Common myeloid progenitor, CD34-positive (primary cell): ENCODE measurements around the gene HNF1A.

ENCODE experiments used
- CTCF ChIA-PET: fragments of 350-600 bp; sonication (Branson Sonifier 250); formaldehyde crosslinking; loops from one replicate; lab custom pipeline; 2021; ENCODE audit warnings: antibody characterized with exemption; lab: Charles Lee
- POLR2A ChIA-PET: fragments of 350-600 bp; sonication (Branson Sonifier 250); formaldehyde crosslinking; loops from one replicate; lab custom pipeline; 2021; ENCODE audit warnings: antibody characterized with exemption; lab: Charles Lee
- DNase-seq, 3 donors: peaks; one replicate each; pipeline versions ENCODE4 v3.0.0 to v3.0.0-alpha.2; 2013
- H3K27ac ChIP-seq, 2 experiments: 1 replicate in 1 of 2; 2 replicates in 1 of 2; pipeline ENCODE4 v1.7.0; 2013; ENCODE audit warnings: inconsistent platforms in 2 of 2, low read length in 2 of 2, mild to moderate bottlenecking in 2 of 2, low read depth in 1 of 2, moderate library complexity in 1 of 2; ENCODE audit not compliant: severe bottlenecking in 2 of 2, insufficient read depth in 1 of 2, poor library complexity in 1 of 2
- H3K27me3 ChIP-seq, 5 experiments: replicated peaks in 2 of 5; 1 replicate in 3 of 5; 2 replicates in 2 of 5; pipeline versions ENCODE4 v1.6.1 to v1.7.0; 2013; ENCODE audit warnings: low read length in 4 of 5, mild to moderate bottlenecking in 2 of 5, moderate library complexity in 2 of 5, inconsistent platforms in 1 of 5; ENCODE audit not compliant: insufficient read depth in 5 of 5, control insufficient read depth in 4 of 5
- H3K36me3 ChIP-seq, 4 experiments: 1 replicate in 2 of 4; 2 replicates in 2 of 4; pipeline versions ENCODE4 v1.6.1 to v1.7.0; 2013; ENCODE audit warnings: low read length in 3 of 4, control low read depth in 1 of 4, mild to moderate bottlenecking in 1 of 4; ENCODE audit not compliant: control insufficient read depth in 4 of 4, insufficient read depth in 4 of 4
- H3K4me1 ChIP-seq, 4 experiments: 1 replicate in 3 of 4; 2 replicates in 1 of 4; pipeline versions ENCODE4 v1.6.1 to v1.7.1; 2013; ENCODE audit warnings: low read length in 3 of 4, mild to moderate bottlenecking in 3 of 4, control low read depth in 1 of 4, inconsistent platforms in 1 of 4, moderate library complexity in 1 of 4; ENCODE audit not compliant: control insufficient read depth in 4 of 4, insufficient read depth in 4 of 4; ENCODE audit errors: control extremely low read depth in 1 of 4
- H3K4me3 ChIP-seq, 7 experiments: 1 replicate in 4 of 7; 2 replicates in 3 of 7; pipeline versions ENCODE4 v1.5.1 to v1.7.0; 2013; ENCODE audit warnings: mild to moderate bottlenecking in 7 of 7, low read length in 6 of 7, moderate library complexity in 6 of 7, inconsistent platforms in 2 of 7, low read depth in 2 of 7, control low read depth in 1 of 7; ENCODE audit not compliant: insufficient read depth in 4 of 7, control insufficient read depth in 1 of 7; ENCODE audit errors: extremely low read depth in 1 of 7
- H3K9me3 ChIP-seq, 5 experiments: 1 replicate in 4 of 5; 2 replicates in 1 of 5; pipeline versions ENCODE4 v1.6.1 to v1.7.1; 2013; ENCODE audit warnings: low read length in 4 of 5, mild to moderate bottlenecking in 2 of 5, inconsistent platforms in 1 of 5, low read depth in 1 of 5, moderate library complexity in 1 of 5; ENCODE audit not compliant: control insufficient read depth in 4 of 5, insufficient read depth in 2 of 5; ENCODE audit errors: control extremely low read depth in 1 of 5
- WGBS: methylation state at CpG from one replicate; pipeline ENCODE4 v1.1.5; 2013; ENCODE audit not compliant: insufficient coverage; 5-methylcytosine and 5-hydroxymethylcytosine counted together

The HNF1A gene

GRCh38 chr12:121000530-121000929 is 22.2 kb downstream of the HNF1A start:
- POLR2A ChIA-PET, result no interaction called here
- Histone ChIP-seq H3K27ac (no peak overlapping the region), H3K27me3 (peaks cover 0 to 4% (median 0%) of the 10 kb centered on the region in 5 experiments), H3K9me3 (no peaks in the 10 kb centered on the region), H3K36me3 (peaks cover 4 to 38% (median 27%) of the 10 kb centered on the region in 4 experiments), H3K4me3 (no peak overlapping the region), H3K4me1 (peaks cover 0 to 5% (median 0%) of the 10 kb centered on the region in 4 experiments)
- 93% methylated on average over 10 of the region's 11 CpGs for whole genome bisulfite sequencing
- CTCF ChIA-PET, result interaction anchor here (2.9 kb wide), 1 partner anchor 417 kb away, joined by 12 read pairs; no protein-coding TSS in a partner anchor
- no peak for DNase-seq

- H3K4me1 ChIP-seq, result peaks cover 0 to 5% (median 0%) of the 10 kb centered on the region in 4 experiments
- POLR2A ChIA-PET, result no interaction called here
- no peak overlapping the region for H3K4me3 ChIP-seq
- no peak for DNase-seq
- WGBS, result 86% methylated on average over 5 of the region's 11 CpGs
- H3K27ac ChIP-seq, result no peak overlapping the region
- H3K36me3 ChIP-seq, result peaks cover 4 to 44% (median 27%) of the 10 kb centered on the region in 4 experiments
- CTCF ChIA-PET, result interaction anchor here (2.9 kb wide), 1 partner anchor 417 kb away, joined by 12 read pairs; no protein-coding TSS in a partner anchor
- H3K9me3 ChIP-seq, result no peaks in the 10 kb centered on the region
- H3K27me3 ChIP-seq, result peaks cover 0 to 4% (median 0%) of the 10 kb centered on the region in 5 experiments
Measured at GRCh38 chr12:121001060-121001459, 22.7 kb downstream of the HNF1A start.

GRCh38 chr12:121001841-121002483 is 23.6 kb downstream of the HNF1A start:
- CTCF ChIA-PET, result interaction anchor here (0.9 to 6.5 kb wide), 4 partner anchors 11 to 418 kb away, joined by 3 to 34 read pairs (median 8); no protein-coding TSS in a partner anchor
- POLR2A ChIA-PET, result interaction anchor here (0.6 kb wide), 1 partner anchor 11 kb away, joined by 3 read pairs; no protein-coding TSS in a partner anchor
- WGBS, result 93% methylated on average over 8 of the region's 16 CpGs

GRCh38 chr12:121003650-121004049 is 25.3 kb downstream of the HNF1A start:
- H3K9me3 ChIP-seq, result no peaks in the 10 kb centered on the region
- CTCF ChIA-PET, result interaction anchor here (0.9 to 6.5 kb wide), 6 partner anchors 13 to 420 kb away, joined by 3 to 34 read pairs (median 4); no protein-coding TSS in a partner anchor
- no peak overlapping the region for H3K4me3 ChIP-seq
- peaks cover 0 to 5% (median 0%) of the 10 kb centered on the region in 4 experiments for H3K4me1 ChIP-seq
- POLR2A ChIA-PET, result no interaction called here
- H3K27ac ChIP-seq, result no peak overlapping the region
- peaks cover 0 to 4% (median 0%) of the 10 kb centered on the region in 5 experiments for H3K27me3 ChIP-seq
- DNase-seq, result peak; percentile 16 to 36 (median 34)
- 93% methylated on average over 3 of the region's 4 CpGs for WGBS
- H3K36me3 ChIP-seq, result peaks cover 11 to 59% (median 41%) of the 10 kb centered on the region in 4 experiments

More at GRCh38 chr12:121001841-121002483, 23.6 kb downstream of the HNF1A start:
- no peak overlapping the region for H3K27ac ChIP-seq
- H3K4me3 ChIP-seq, result no peak overlapping the region
- no peak for DNase-seq
- peaks cover 0 to 5% (median 0%) of the 10 kb centered on the region in 4 experiments for H3K4me1 ChIP-seq
- H3K27me3 ChIP-seq, result peaks cover 0 to 4% (median 0%) of the 10 kb centered on the region in 5 experiments
- H3K9me3 ChIP-seq, result no peaks in the 10 kb centered on the region
- peaks cover 6 to 47% (median 30%) of the 10 kb centered on the region in 4 experiments for H3K36me3 ChIP-seq

DNA sequence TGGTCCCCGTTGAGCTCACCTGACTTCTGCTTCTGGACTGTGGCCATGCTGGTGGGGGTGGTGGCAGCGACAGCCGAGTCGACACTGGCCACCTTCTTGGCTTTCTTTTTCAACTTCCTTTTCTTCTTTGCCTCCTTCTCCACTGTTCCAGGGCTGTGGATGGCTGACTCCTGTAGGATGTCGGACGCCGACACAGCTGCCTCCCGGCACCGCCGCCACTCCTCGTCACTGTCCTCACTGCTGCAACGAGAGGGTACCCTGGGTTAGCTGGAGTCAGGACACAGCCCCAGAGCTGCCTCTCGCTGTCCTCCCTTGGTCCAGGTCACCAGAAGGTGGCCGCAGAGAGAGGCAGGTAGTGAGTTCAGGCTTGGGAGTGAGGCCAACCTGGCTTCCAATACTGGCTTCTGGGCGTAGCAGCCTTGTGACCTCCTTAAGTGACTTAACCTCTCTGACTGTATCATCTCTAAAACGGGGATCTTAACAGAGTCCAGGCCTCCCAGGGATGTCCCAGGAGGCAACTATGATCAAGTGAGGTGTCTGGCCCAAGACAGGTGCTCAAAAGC is 26.0 kb downstream of the HNF1A start:
- H3K36me3 ChIP-seq, result peaks cover 11 to 66% (median 47%) of the 10 kb centered on the region in 4 experiments
- H3K27ac ChIP-seq, result no peak overlapping the region
- no peaks in the 10 kb centered on the region for H3K9me3 ChIP-seq
- POLR2A ChIA-PET, result no interaction called here
- CTCF ChIA-PET, result interaction anchor here (0.6 to 6.5 kb wide), 6 partner anchors 13 to 357 kb away, joined by 3 to 34 read pairs (median 4); no protein-coding TSS in a partner anchor
- DNase-seq, result no peak
- H3K27me3 ChIP-seq, result peaks cover 0 to 2% (median 0%) of the 10 kb centered on the region in 5 experiments
- 92% methylated on average over 13 of the region's 16 CpGs for WGBS
- peaks cover 0 to 5% (median 0%) of the 10 kb centered on the region in 4 experiments for H3K4me1 ChIP-seq
- H3K4me3 ChIP-seq, result no peak overlapping the region

DNA sequence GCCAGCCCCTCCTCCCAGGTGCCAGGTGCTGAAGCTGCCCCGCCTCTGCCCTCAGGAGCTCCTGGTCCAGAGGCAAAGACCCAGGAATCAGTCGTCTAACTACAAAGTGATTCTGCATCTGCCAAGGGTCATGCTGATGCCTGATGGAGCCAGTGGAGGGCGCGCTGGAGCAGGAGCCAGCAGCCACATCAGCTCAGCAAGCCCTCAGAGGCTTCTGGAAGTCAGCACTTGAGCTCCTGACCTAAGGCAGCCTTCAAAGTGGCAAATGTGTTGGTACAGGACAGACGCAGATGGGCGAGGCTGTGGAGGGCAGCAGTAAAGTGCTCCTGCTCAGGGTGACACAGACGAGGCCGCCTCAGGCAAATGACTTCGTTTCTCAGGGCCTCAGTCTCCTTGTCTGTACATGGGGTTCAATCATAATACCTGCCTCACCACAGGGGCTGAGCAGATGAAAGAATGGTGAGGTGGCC is 27.0 kb downstream of the HNF1A start:
- DNase-seq, result peak; percentile 34 to 66 (median 65)
- Histone ChIP-seq H3K27ac (no peak overlapping the region), H3K4me1 (peaks cover 0 to 5% (median 0%) of the 10 kb centered on the region in 4 experiments), H3K9me3 (no peaks in the 10 kb centered on the region), H3K36me3 (peaks cover 14 to 76% (median 54%) of the 10 kb centered on the region in 4 experiments), H3K27me3 (no peaks in the 10 kb centered on the region), H3K4me3 (no peak overlapping the region)
- POLR2A ChIA-PET, result no interaction called here
- 84% methylated on average over 7 of the region's 9 CpGs for WGBS
- CTCF ChIA-PET, result interaction anchor here (0.5 to 6.5 kb wide), 11 partner anchors 18 to 424 kb away, joined by 3 to 34 read pairs (median 3); partner anchors contain the start of gene POP5
